BJ (cell line): ENCODE data around the gene WDR81. TPM values are rescaled to one million over a fixed set of nuclear protein-coding genes. Genes with fewer than 3 reads are reported as not detected.
"Not testable (repeated sequence)": the region's sequence is repeated elsewhere in the genome, so short reads cannot be mapped to it uniquely, and the experiment has no call there.

Experiments
- CTCF ChIA-PET: fragments of 350-600 bp; formaldehyde crosslinking; extraction: SDS; loops from one replicate; lab custom pipeline; 2021; ENCODE audit warnings: antibody characterized with exemption, inconsistent platforms; lab: Yijun Ruan, JAX
- POLR2A ChIA-PET: fragments of 300-600 bp; sonication (Branson Sonifier 250); formaldehyde crosslinking; extraction: SDS; loops from one replicate; lab custom pipeline; 2021; ENCODE audit warnings: antibody characterized with exemption; lab: Charles Lee
- DNase-seq: peaks from one replicate; pipeline ENCODE4 v3.0.0-alpha.2; 2011; ENCODE audit warnings: low read depth
- H3K27me3 ChIP-seq: 2 replicates; pipeline ENCODE4 v1.6.0; 2011; ENCODE audit warnings: low read length; ENCODE audit not compliant: control insufficient read depth, insufficient read depth
- H3K36me3 ChIP-seq: 2 replicates; pipeline ENCODE4 v1.5.1; 2011; ENCODE audit warnings: low read length; ENCODE audit not compliant: control insufficient read depth, insufficient read depth
- H3K4me3 ChIP-seq: 2 replicates; pipeline ENCODE4 v1.5.1; 2011; ENCODE audit warnings: low read depth, mild to moderate bottlenecking, control low read depth, low read length
- polyA plus RNA-seq: library from polyadenylated mRNA; depleted of rRNA; stranded (reverse); fragments of >200 nt; gene quantifications from 2 replicates; pipeline ENCODE4 v1.2.3, GENCODE V29; 2011
- TF ChIP-seq, protein P1 (sequence below): IDR thresholded peaks from 2 replicates; pipeline ENCODE4 v1.5.1; 2011; ENCODE audit warnings: low read depth, mild to moderate bottlenecking, control low read depth, inconsistent platforms, low read length, moderate library complexity; ENCODE audit not compliant: insufficient read depth

WDR81 gene
- polyA plus RNA-seq, 1 experiment, result 4.8 TPM

DNA sequence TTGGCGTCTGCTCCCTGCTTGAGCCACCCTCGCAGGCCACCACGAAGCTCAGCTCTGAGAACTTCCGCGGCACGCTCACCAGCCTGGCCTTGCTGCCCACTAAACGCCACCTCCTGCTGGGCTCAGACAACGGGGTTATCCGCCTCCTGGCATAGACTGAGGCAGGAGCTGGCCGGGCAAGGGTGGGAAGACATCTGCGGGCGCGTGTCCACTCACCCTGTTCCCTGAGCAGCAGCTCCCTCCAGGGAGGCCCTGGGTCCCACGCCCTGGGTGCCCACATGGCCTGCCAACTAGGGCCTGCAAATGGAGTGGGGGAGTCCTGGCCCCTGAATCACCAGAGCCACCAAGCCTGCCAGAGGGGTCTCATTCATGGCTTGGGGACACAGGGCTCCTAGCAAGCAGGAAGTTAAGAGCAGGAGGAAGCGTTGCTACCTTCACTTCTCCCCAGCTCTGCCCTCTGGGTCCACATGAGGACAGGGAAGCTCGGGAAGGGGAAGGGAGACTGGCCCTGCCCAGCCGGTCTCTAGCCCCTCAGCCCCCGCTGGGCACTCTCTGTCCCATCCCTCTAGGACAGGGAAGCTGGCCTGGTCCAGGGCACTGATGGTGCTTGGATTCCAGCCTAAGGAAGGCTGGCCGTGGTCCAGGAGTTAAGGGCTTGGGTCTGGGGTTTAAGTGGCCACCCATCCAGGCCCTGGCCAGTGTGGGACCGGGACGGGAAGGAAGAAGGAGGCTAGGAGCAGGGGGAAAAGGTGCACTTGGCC is 13.2 kb downstream of the WDR81 start:
- ChIA-PET POLR2A (no interaction called here), CTCF (no interaction called here)
- no peaks in the 10 kb centered on the region for H3K27me3 ChIP-seq
- peaks cover 15% of the 10 kb centered on the region for H3K36me3 ChIP-seq
- DNase-seq, result no peak
- TF ChIP-seq, protein P1, sequence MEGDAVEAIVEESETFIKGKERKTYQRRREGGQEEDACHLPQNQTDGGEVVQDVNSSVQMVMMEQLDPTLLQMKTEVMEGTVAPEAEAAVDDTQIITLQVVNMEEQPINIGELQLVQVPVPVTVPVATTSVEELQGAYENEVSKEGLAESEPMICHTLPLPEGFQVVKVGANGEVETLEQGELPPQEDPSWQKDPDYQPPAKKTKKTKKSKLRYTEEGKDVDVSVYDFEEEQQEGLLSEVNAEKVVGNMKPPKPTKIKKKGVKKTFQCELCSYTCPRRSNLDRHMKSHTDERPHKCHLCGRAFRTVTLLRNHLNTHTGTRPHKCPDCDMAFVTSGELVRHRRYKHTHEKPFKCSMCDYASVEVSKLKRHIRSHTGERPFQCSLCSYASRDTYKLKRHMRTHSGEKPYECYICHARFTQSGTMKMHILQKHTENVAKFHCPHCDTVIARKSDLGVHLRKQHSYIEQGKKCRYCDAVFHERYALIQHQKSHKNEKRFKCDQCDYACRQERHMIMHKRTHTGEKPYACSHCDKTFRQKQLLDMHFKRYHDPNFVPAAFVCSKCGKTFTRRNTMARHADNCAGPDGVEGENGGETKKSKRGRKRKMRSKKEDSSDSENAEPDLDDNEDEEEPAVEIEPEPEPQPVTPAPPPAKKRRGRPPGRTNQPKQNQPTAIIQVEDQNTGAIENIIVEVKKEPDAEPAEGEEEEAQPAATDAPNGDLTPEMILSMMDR, result no peak
- no peak overlapping the region for H3K4me3 ChIP-seq

DNA sequence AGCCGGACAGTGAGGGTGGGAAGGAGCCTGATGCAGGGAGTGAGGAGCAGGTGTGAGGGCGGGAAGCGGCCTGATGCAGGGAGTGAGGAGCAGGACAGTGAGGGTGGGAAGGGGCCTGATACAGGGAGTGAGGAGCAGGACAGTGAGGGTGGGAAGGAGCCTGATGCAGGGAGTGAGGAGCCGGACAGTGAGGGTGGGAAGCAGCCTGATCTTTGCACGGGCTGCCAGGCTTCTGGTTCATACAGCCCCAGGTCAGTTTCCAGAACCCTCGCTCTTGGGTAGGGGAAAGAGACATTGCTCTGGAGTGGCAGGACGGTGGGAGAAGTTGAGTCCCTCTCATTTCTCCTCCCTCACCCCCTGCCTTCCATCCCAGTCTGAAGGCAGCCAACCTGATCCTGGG is 17.4 kb downstream of the WDR81 start:
- DNase-seq, H3K4me3 ChIP-seq, H3K36me3 ChIP-seq, H3K27me3 ChIP-seq, POLR2A ChIA-PET, CTCF ChIA-PET: not testable (repeated sequence)

DNA sequence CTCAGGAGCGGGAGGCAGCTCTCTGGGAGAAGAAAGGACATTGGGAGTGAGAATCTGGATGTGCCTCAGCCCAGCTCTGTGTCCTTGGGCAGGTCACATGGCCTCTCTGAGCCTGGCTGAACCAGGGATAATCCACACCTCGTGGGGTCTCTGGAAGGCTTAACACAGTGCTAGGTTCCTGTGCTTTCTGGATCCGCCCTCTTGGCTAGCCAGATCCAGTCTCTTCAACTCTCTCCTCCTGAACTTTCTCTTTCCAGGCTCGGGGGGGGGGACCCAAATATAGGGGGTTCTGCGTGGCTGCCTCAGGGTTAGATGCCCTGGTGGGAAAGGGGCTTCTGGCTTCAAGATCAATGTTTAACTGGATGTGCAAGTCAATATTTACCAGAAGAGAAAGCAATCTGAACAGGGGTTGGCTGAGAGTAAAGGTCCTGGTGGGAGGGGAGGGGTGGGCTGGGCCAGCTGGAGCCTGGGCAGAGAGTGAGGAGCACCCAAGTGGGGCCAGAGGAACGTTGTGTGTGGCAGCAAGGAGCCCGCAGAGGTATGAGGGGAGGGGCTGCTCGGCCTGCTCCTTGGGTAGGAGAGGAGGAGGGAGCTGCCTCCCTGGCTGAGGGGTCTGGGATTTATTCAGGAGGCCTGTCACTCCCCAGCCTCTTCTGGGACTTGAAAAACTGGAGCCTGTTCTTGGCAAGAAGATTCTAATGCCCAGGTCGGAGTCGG is 18.0 kb downstream of the WDR81 start, which contains the start of gene SERPINF2:
TSS of gene SERPINF2 (plus strand) at position 501 of the 717 bp plus-strand sequence. CDS start 2,125 bp downstream, outside the sequence.
- no peaks in the 10 kb centered on the region for H3K27me3 ChIP-seq
- H3K4me3 ChIP-seq, result no peak within 1 kb of the TSS
- TF ChIP-seq, protein P1, result no peak
- DNase-seq, result no peak
- ChIA-PET CTCF (no interaction called here), POLR2A (no interaction called here)
- H3K36me3 ChIP-seq, result peaks cover 2% of the 10 kb centered on the region

DNA sequence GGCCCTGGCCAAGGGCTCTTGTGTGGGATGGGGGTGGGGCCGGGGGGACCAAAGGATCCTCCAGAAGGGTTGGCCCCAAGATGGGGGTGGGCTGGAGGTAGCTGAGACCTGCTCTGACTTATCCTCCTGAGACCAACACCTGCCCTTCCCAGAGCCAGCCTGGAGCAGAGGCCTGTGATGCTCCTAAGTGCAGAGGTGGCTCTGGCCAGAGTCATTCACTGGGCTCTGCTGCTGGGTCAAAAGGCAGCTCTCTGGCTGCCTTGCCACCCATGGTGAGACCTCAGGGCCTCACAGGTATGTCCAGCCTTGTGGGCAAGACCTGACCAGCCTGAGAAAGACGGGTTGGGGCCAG is 18.6 kb downstream of the WDR81 start:
- ChIA-PET POLR2A (no interaction called here), CTCF (no interaction called here)
- H3K27me3 ChIP-seq, result no peaks in the 10 kb centered on the region
- no peak overlapping the region for H3K4me3 ChIP-seq
- DNase-seq, result no peak
- no peaks in the 10 kb centered on the region for H3K36me3 ChIP-seq
- TF ChIP-seq, protein P1, result no peak

DNA sequence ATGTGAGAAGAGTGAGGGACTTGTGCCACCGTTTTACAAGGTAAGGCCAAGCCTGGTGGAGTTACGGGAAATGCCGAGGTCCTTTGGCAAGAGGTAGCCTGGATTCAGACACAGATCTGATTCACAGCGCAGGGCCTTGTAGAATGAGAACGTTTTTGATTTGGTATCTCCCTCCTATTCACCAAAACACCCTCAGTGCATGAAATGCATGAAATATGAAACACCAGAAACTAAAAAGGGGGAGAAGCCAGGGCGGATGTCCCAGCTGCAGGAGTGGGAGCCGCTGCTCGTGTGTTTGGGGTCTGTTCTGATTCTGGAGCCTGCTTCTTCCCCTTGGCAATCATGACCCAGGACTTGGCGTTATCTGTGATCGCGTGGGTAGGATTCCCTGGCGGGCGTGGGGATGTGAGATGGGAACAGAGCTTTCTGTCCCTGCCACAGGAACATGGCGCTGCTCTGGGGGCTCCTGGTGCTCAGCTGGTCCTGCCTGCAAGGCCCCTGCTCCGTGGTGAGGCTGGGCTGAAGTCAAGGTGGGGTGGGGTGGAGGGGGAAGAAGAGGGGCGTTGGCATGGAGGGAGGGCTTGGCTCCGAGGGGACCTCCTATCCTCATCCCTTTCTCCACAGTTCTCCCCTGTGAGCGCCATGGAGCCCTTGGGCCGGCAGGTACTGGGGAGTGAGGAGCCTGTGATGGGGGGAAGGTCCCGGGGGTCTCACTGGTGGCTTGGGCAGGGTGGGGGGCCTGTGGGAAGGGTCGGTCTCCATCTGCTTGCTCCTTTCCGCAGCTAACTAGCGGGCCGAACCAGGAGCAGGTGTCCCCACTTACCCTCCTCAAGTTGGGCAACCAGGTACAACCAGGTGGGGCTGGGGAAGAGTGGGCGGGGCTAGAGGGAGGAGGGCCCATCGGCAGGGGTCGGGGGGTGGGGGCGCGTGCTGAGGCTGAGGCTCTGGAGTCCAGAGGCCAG is 20.3 kb downstream of the WDR81 start:
- CTCF ChIA-PET, result no interaction called here
- TF ChIP-seq, protein P1, result no peak
- DNase-seq, result no peak
- Histone ChIP-seq H3K36me3 (no peaks in the 10 kb centered on the region), H3K27me3 (no peaks in the 10 kb centered on the region), H3K4me3 (no peak overlapping the region)
- POLR2A ChIA-PET, result no interaction called here
